HG02798 (cell line): ENCODE measurements around the gene S100A2.
"Not testable (repeated sequence)": the region's sequence is repeated elsewhere in the genome, so short reads cannot be mapped to it uniquely, and the experiment has no call there.

Experiments
- ATAC-seq: cut with Tn5 transposase; IDR thresholded peaks from one replicate; pipeline ENCODE4 v1.9.1; 2021; ENCODE audit warnings: mild to moderate bottlenecking; ENCODE audit not compliant: unreplicated experiment, poor library complexity

Gene S100A2

DNA sequence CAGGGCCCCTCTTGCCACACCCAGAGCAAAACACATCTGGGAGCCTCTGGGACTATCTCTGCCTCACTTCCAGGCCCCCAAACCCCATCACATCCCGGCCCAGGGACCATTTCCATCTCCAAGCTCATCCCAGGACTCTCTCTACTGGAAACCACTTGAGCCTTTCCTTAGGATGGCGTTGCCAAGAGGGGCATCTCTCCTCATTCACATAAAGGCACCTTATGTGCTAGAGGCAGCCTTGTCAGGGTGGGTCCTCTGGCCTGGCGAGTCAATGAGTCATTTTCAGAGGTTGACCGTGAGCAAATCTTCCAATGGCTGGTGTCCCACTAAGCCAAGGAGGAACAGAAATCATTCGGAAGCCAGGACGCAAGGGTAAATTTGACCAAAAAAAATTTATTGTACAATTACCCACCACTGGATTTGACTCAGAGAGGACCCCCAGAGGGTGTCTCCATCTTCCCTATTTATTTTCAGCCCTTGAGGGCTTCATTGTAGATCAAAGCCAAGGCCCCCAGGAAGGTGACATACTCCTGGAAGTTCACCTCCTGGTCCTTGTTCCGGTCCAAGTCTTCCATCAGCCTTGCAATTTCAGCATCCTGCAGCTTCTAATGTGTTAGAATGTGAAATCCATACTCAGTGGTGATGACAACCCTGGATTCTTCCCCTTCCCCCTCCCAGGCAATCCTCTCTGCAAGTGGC lies 31.3 kb downstream of the S100A2 start:
- no peak for ATAC-seq

- ATAC-seq, result no peak
Observed at GRCh38 chr1:153533689-153534201, 31.9 kb downstream of the S100A2 start.

GRCh38 chr1:153532769-153533599 lies 32.7 kb downstream of the S100A2 start:
- no peak for ATAC-seq

GRCh38 chr1:153532181-153532580 lies 33.5 kb downstream of the S100A2 start:
- no peak for ATAC-seq

- no peak for ATAC-seq
Observed at GRCh38 chr1:153531638-153532037, 34.0 kb downstream of the S100A2 start.

GRCh38 chr1:153527683-153528040 lies 38.0 kb downstream of the S100A2 start:
- no peak for ATAC-seq

DNA sequence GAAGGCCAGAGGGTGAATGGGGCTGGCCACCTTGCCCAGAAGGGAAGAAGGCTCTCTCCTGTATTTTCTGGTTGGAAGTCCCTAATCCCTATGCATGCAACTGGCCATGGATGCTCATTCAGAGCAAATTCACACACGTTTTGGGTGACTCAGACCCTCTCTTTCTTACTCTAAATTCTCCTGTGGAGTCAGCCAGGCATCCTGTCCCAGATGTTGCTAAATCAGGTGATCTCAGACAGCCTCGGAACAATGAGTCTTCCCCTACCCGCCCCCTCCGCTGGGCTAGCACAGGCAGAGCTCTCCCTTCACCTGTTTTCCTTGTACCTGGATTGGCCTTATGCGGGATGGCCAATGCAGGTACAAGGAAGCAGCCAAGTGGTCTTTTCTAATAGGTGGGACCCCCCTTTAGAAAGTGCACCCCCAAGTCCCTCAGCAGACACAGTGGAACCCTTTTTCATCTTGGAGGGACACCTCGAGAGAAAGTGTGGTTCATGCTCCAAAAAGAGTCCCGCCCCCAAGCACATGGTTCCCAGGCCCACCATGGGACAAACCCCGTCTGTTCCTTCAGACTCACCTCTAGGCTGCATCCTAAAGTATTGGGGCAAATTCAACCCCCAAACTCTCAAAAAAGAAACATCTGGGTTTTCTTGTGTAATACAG lies 38.5 kb downstream of the S100A2 start:
- no peak for ATAC-seq

- ATAC-seq, result no peak
Observed at GRCh38 chr1:153526132-153526543, 39.5 kb downstream of the S100A2 start.

GRCh38 chr1:153525088-153525728 lies 40.4 kb downstream of the S100A2 start:
- ATAC-seq, result no peak

- not testable (repeated sequence) for ATAC-seq
Observed at GRCh38 chr1:153522353-153523048, 43.1 kb downstream of the S100A2 start.

DNA sequence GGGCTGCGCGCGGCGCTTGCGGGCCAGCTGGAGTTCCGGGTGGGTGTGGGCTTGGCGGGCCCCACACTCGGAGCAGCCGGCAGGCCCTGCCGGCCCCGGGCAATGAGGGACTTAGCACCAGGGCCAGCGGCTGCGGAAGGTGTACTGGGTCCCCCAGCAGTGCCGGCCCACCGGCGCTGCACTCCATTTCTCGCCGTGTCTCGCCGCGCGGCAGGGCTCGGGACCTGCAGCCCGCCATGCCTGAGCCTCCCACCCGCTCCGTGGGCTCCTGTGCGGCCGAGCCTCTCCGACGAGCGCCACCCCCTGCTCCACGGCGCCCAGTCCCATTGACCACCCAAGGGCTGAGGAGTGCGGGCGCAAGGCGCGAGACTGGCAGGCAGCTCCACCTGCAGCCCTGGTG lies 43.8 kb downstream of the S100A2 start:
- ATAC-seq, result not testable (repeated sequence)

GRCh38 chr1:153520818-153521476 lies 44.7 kb downstream of the S100A2 start:
- no peak for ATAC-seq

DNA sequence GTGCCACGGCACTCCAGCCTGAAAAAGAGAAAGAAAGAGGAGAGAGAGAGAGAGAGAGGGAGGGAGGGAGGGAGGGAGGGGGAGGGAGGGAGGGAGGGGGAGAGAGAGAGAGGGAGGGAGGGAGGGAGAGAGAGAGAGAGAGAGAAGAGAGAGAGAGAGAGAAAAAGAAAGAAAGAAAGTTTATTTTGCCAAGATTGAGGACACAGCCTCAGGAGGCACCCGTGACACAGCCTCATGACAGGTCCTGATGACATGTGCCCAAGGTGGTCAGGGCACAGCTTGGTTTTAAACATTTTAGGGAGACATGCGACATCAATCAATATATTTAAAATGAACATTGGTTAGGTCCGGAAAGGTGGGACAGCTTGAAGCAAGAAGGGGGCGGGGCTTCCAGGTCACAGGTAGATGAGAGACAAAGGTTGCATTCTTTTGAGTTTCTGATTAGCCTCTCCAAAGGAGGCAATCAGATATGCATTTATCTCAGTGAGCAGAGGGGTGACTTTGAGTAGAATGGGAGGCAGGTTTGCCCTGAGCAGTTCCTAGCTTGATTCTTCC lies 45.4 kb downstream of the S100A2 start:
- not testable (repeated sequence) for ATAC-seq

- no peak for ATAC-seq
Observed at GRCh38 chr1:153519242-153519641, 46.4 kb downstream of the S100A2 start.

DNA sequence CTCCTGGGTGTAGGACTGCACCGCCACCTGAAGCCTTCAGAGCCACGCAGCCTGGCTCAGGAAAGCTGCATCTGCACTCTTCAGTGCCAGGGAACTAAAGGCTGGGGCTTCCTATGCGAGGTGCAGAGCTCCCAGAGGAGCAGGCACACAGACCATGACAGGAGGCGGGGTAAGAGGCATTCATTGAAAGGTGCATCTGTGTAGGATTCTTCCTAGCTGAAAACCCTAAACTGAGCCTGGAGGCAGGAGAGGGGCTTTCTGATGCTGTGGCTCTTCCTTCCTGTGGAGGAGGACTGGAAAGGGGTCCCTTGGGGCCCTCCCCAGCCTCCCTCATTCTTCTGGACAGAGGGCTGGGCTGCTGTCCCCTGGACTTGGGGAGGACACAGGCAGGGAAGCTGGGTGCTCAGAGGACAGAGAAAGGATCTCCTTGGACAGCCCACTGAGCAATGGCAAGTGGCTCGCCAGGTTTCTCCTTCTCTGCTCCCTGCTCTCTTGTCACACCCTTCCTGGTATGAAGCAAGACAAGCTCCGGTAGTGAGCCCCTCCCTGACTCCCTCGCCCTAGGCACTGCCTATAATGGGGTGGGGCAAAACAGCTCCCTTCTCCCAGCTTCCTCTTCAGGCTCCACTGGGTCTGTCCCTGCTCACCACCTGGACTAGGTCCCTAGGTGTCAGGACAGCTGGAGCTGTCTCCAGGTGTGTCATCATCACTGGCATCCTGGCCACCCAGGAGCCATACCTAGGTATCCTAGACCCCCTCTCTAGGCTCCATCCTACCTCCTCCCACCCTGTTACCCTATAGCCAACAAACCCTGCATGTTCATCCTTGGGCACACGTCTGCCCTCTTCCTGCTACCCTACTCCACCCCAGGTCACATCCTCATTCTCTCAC lies 49.9 kb downstream of the S100A2 start:
- ATAC-seq, result no peak

DNA sequence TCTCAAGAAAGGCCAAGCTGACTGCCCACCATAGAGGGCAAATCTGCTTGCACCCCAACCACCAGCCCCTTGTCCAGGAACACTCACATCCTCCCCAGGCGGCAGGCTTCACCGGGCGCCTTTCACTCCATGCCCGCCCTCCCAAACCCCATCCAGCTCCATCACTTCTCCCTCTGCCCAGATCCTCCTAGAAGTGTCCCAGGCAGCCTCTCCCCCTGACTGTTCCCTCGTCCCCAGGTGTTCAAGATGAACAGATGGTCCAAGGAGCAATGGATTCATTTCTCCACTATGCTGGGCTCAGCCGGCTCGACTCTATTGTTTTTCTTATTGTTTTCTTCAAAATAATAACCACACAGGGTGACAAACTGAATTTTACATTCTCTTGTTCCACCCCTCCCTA lies 52.0 kb downstream of the S100A2 start:
- no peak for ATAC-seq

GRCh38 chr1:153513023-153513422 lies 52.6 kb downstream of the S100A2 start:
- no peak for ATAC-seq
